Smooth muscle cell of trachea (primary cell): Measurements from ENCODE around the gene CD70. TPM values are rescaled to one million over a fixed set of nuclear protein-coding genes. Genes with fewer than 3 reads are reported as not detected.

Experiments used
- total RNA-seq: library from RNA; depleted of rRNA; stranded (reverse); fragments of >200 nt; gene quantifications from 2 replicates; pipeline ENCODE4 v1.2.1, GENCODE V29; 2014

The CD70 gene
- total RNA-seq, result not detected in 2 replicates

GRCh38 chr19:6590827-6591319, at the start of gene CD70:
CD70 (minus strand) TSS chr19:6591150; CDS start chr19:6591002, 148 bp downstream.

Other genes with a start within 250 kb of the CD70 start
- 52.4 and 58.2 TPM in 2 replicates for gene CLPP, start 229.6 kb downstream of the CD70 start, total RNA-seq
- gene ALKBH7, start 218.4 kb downstream of the CD70 start, total RNA-seq, result 23.5 and 59.1 TPM in 2 replicates
- gene PSPN, start 215.2 kb downstream of the CD70 start, total RNA-seq, result 1.2 and 1.7 TPM in 2 replicates
- 49.2 and 58.7 TPM in 2 replicates for gene GTF2F1, start 198.0 kb downstream of the CD70 start, total RNA-seq
- 106 and 130 TPM in 2 replicates for gene KHSRP, start 166.3 kb downstream of the CD70 start, total RNA-seq
- gene SLC25A41, start 157.4 kb downstream of the CD70 start, total RNA-seq, result under 0.01 TPM in 1 of 2 replicates, not detected in the other
- gene SLC25A23, start 131.4 kb downstream of the CD70 start, total RNA-seq, result 17.2 and 46.3 TPM in 2 replicates
- gene CRB3, start 126.9 kb downstream of the CD70 start, total RNA-seq, result not detected in 2 replicates
- gene DENND1C, start 109.4 kb downstream of the CD70 start, total RNA-seq, result not detected in 2 replicates
- not detected in 2 replicates for gene TUBB4A, start 88.8 kb downstream of the CD70 start, total RNA-seq
- under 0.01 and 1.3 TPM in 2 replicates for gene TNFSF9, start 60.1 kb downstream of the CD70 start, total RNA-seq
- gene TNFSF14, start 79.0 kb upstream of the CD70 start, total RNA-seq, result 0.17 TPM in 1 of 2 replicates, not detected in the other
- 3.1 and 42.7 TPM in 2 replicates for gene C3, start 129.5 kb upstream of the CD70 start, total RNA-seq
- gene GPR108, start 146.4 kb upstream of the CD70 start, total RNA-seq, result 44.1 and 55.1 TPM in 2 replicates
- gene TRIP10, start 148.5 kb upstream of the CD70 start, total RNA-seq, result 35.8 and 57.6 TPM in 2 replicates
- 0.15 TPM in 1 of 2 replicates, not detected in the other for gene SH2D3A, start 176.3 kb upstream of the CD70 start, total RNA-seq
- not detected in 2 replicates for gene VAV1, start 181.6 kb upstream of the CD70 start, total RNA-seq